HL-60 (cell line): Measurements from ENCODE around the gene ZNRF1.

Experiments
- DNase-seq, 2 experiments: peaks; one replicate each; pipeline ENCODE4 v3.0.0-alpha.2; 2010 to 2020; ENCODE audit warnings: low read depth in 1 of 2, low spot score in 1 of 2
- H3K27ac ChIP-seq: fragments of 250-450 bp; sonication (Bioruptor Pico); replicated peaks from 2 replicates; pipeline ENCODE4 v1.5.1; 2020; ENCODE audit warnings: mild to moderate bottlenecking, moderate library complexity
- H3K27me3 ChIP-seq: fragments of 250-450 bp; sonication (Bioruptor Pico); 2 replicates; pipeline ENCODE4 v1.5.1; 2021; ENCODE audit warnings: mild to moderate bottlenecking, moderate library complexity; ENCODE audit not compliant: insufficient read depth, poor library complexity, severe bottlenecking
- H3K4me3 ChIP-seq: replicated peaks from 2 replicates; pipeline ENCODE4 v1.5.1; 2011; ENCODE audit warnings: mild to moderate bottlenecking, control low read depth, low read length; ENCODE audit not compliant: insufficient read depth
- CTCF ChIP-seq: IDR thresholded peaks from one replicate; pipeline ENCODE4 v1.5.1; 2011; ENCODE audit warnings: low read length, control low read depth, inconsistent platforms; ENCODE audit not compliant: insufficient read depth
- GABPA ChIP-seq: IDR thresholded peaks from 2 replicates; pipeline ENCODE4 v1.6.1; 2012; ENCODE audit warnings: low read depth
- POLR2AphosphoS5 ChIP-seq: IDR thresholded peaks from 2 replicates; pipeline ENCODE4 v1.6.1; 2012; ENCODE audit warnings: low read depth
- REST ChIP-seq: IDR thresholded peaks from 2 replicates; pipeline ENCODE4 v1.6.1; 2012; ENCODE audit warnings: low read depth; ENCODE audit not compliant: insufficient replicate concordance
- SPI1 ChIP-seq: IDR thresholded peaks from 2 replicates; pipeline ENCODE4 v1.6.1; 2012; ENCODE audit warnings: low read depth, mild to moderate bottlenecking, borderline replicate concordance

The ZNRF1 gene

GRCh38 chr16:74999219-74999608 is 390 bp downstream of the ZNRF1 start:
- no peak for DNase-seq
- Histone ChIP-seq H3K4me3 (peak overlapping the region; percentile 71), H3K27ac (peak overlapping the region; percentile 68), H3K27me3 (no peaks in the 10 kb centered on the region)
- TF ChIP-seq SPI1, result no peak
- TF ChIP-seq REST, result no peak
- TF ChIP-seq POLR2AphosphoS5, result no peak
- TF ChIP-seq GABPA, result no peak
- no peak for TF ChIP-seq CTCF

GRCh38 chr16:74999609-75000480 is 1.0 kb downstream of the ZNRF1 start:
- DNase-seq, result peak in 1 of 2 experiments; percentile 27

More at GRCh38 chr16:74999609-75000480, 1.0 kb downstream of the ZNRF1 start:
- TF ChIP-seq POLR2AphosphoS5 (no peak), REST (no peak), SPI1 (no peak), GABPA (no peak), CTCF (no peak)
- Histone ChIP-seq H3K27ac (peak overlapping the region; percentile 68), H3K4me3 (peak overlapping the region; percentile 71), H3K27me3 (no peaks in the 10 kb centered on the region)
